Neural cell (in vitro differentiated cells): ENCODE data around the gene SYNJ1. TPM values are rescaled to one million over a fixed set of nuclear protein-coding genes. Genes with fewer than 3 reads are reported as not detected.

Source experiments
- H2AFZ ChIP-seq: fragments of 200-600, 300-800 bp; sonication (generic), shearing (Covaris generic); 2 replicates; pipeline ENCODE4 v1.6.0; 2014; ENCODE audit warnings: low read depth, mild to moderate bottlenecking, antibody characterized with exemption, low read length, moderate library complexity
- H3F3A ChIP-seq: fragments of 200-600 bp; shearing (Covaris generic); 2 replicates; pipeline ENCODE4 v1.6.1; 2016; ENCODE audit warnings: mild to moderate bottlenecking, moderate library complexity, mixed read lengths, antibody characterized with exemption, low read length; ENCODE audit not compliant: insufficient read depth, poor library complexity, severe bottlenecking
- H3K27ac ChIP-seq: fragments of 200-600, 300-800 bp; sonication (generic), shearing (Covaris generic); 2 replicates; pipeline ENCODE4 v1.5.1; 2014; ENCODE audit warnings: mild to moderate bottlenecking, low read length, moderate library complexity
- H3K27me3 ChIP-seq: fragments of 300-800, 200-600 bp; sonication (generic), shearing (Covaris generic); 2 replicates; pipeline ENCODE4 v1.6.0; 2014; ENCODE audit warnings: mild to moderate bottlenecking, low read depth, low read length, moderate library complexity; ENCODE audit not compliant: insufficient read depth
- H3K36me3 ChIP-seq: fragments of 300-800, 200-600 bp; sonication (generic), shearing (Covaris generic); 2 replicates; pipeline ENCODE4 v1.5.1; 2014; ENCODE audit warnings: mild to moderate bottlenecking, antibody characterized with exemption, low read length, moderate library complexity; ENCODE audit not compliant: insufficient read depth
- H3K4me2 ChIP-seq: fragments of 300-800, 200-600 bp; sonication (generic), shearing (Covaris generic); 2 replicates; pipeline ENCODE4 v1.6.0; 2014; ENCODE audit warnings: mild to moderate bottlenecking, low read length
- H3K4me3 ChIP-seq: fragments of 300-800, 200-600 bp; sonication (generic), shearing (Covaris generic); 2 replicates; pipeline ENCODE4 v1.5.1; 2014; ENCODE audit warnings: mild to moderate bottlenecking, low read length, moderate library complexity
- H3K79me2 ChIP-seq: fragments of 200-600 bp; shearing (Covaris generic); replicated peaks from 2 replicates; pipeline ENCODE4 v1.6.0; 2014; ENCODE audit warnings: mild to moderate bottlenecking, low read length, moderate library complexity; ENCODE audit not compliant: insufficient read depth
- H3K9ac ChIP-seq: fragments of 300-800, 200-600 bp; sonication (generic), shearing (Covaris generic); 2 replicates; pipeline ENCODE4 v1.6.1; 2016; ENCODE audit warnings: mild to moderate bottlenecking, low read length, mixed read lengths
- H3K9me2 ChIP-seq: fragments of 200-600 bp; shearing (Covaris generic); 2 replicates; pipeline ENCODE4 v1.6.1; 2016; ENCODE audit warnings: mild to moderate bottlenecking, low read length, mixed read lengths; ENCODE audit not compliant: insufficient read depth
- H3K9me3 ChIP-seq: fragments of 200-600, 300-800 bp; sonication (generic), shearing (Covaris generic); 2 replicates; pipeline ENCODE4 v1.6.1; 2016; ENCODE audit warnings: mild to moderate bottlenecking, mixed run types, low read length, moderate library complexity, mixed read lengths
- H4K20me1 ChIP-seq: fragments of 200-600 bp; shearing (Covaris generic); 2 replicates; pipeline ENCODE4 v1.6.1; 2016; ENCODE audit warnings: mild to moderate bottlenecking, mixed run types; ENCODE audit not compliant: insufficient read depth
- CTCF ChIP-seq: fragments of 450-650 bp; IDR thresholded peaks from 2 replicates; pipeline ENCODE4 v1.5.1; 2014; ENCODE audit warnings: antibody characterized with exemption, mild to moderate bottlenecking, moderate library complexity; ENCODE audit not compliant: poor library complexity, severe bottlenecking
- EP300 ChIP-seq: fragments of 450-650 bp; conservative IDR thresholded peaks from 2 replicates; pipeline ENCODE4 v1.6.1; 2014; ENCODE audit warnings: antibody characterized with exemption, mild to moderate bottlenecking, moderate library complexity; ENCODE audit not compliant: poor library complexity, severe bottlenecking
- EZH2 ChIP-seq: fragments of 200-600, 300-800 bp; shearing (Covaris generic), sonication (generic); IDR thresholded peaks from 2 replicates; pipeline ENCODE4 v1.6.1; 2014; ENCODE audit warnings: antibody characterized with exemption, low read length, borderline replicate concordance, mild to moderate bottlenecking; ENCODE audit not compliant: insufficient read depth, poor library complexity, severe bottlenecking
- MXI1 ChIP-seq: fragments of 450-650 bp; conservative IDR thresholded peaks from 2 replicates; pipeline ENCODE4 v1.6.1; 2014; ENCODE audit warnings: antibody characterized with exemption, mild to moderate bottlenecking; ENCODE audit not compliant: poor library complexity, severe bottlenecking
- POLR2AphosphoS5 ChIP-seq: IDR thresholded peaks from 2 replicates; pipeline ENCODE4 v1.6.1; 2012
- RAD21 ChIP-seq: fragments of 450-650 bp; conservative IDR thresholded peaks from 2 replicates; pipeline ENCODE4 v1.6.1; 2014; ENCODE audit warnings: antibody characterized with exemption, mild to moderate bottlenecking, moderate library complexity
- REST ChIP-seq: IDR thresholded peaks from 2 replicates; pipeline ENCODE4 v1.6.1; 2012; ENCODE audit warnings: borderline replicate concordance
- SMC3 ChIP-seq: fragments of 450-650 bp; conservative IDR thresholded peaks from 2 replicates; pipeline ENCODE4 v1.6.1; 2014; ENCODE audit warnings: antibody characterized with exemption, mild to moderate bottlenecking, moderate library complexity; ENCODE audit not compliant: poor library complexity
- TAF1 ChIP-seq: IDR thresholded peaks from 2 replicates; pipeline ENCODE4 v1.6.1; 2012; ENCODE audit warnings: low read depth
- polyA plus RNA-seq: library from polyadenylated mRNA; depleted of rRNA; stranded (reverse); fragments of >200 nt; gene quantifications from 2 replicates; pipeline ENCODE4 v1.2.3, GENCODE V29; 2014

The SYNJ1 gene
- polyA plus RNA-seq, 1 donor from 2014 or later = 24.1 TPM

GRCh38 chr21:32750405-32750804, 22.6 kb upstream of the SYNJ1 start:
- H3K9me2 ChIP-seq = no peaks in the 10 kb centered on the region
- H3K36me3 ChIP-seq = peaks cover 33% of the 10 kb centered on the region
- H2AFZ ChIP-seq = no peak overlapping the region
- no peak for TF ChIP-seq EP300
- TF ChIP-seq CTCF = no peak
- no peak for TF ChIP-seq TAF1
- TF ChIP-seq RAD21 = no peak
- no peak for TF ChIP-seq SMC3
- TF ChIP-seq REST = no peak
- no peak for TF ChIP-seq POLR2AphosphoS5
- H3K9me3 ChIP-seq = no peaks in the 10 kb centered on the region
- no peak overlapping the region for H3K4me3 ChIP-seq
- H4K20me1 ChIP-seq = no peaks in the 10 kb centered on the region
- no peak overlapping the region for H3K4me2 ChIP-seq
- no peak overlapping the region for H3K27ac ChIP-seq
- H3K79me2 ChIP-seq = no peaks in the 10 kb centered on the region
- H3F3A ChIP-seq = no peaks in the 10 kb centered on the region
- H3K27me3 ChIP-seq = no peaks in the 10 kb centered on the region
- no peak overlapping the region for H3K9ac ChIP-seq

GRCh38 chr21:32749662-32750061, 21.8 kb upstream of the SYNJ1 start:
- Histone ChIP-seq H3K9ac (no peak overlapping the region), H3K36me3 (peaks cover 29% of the 10 kb centered on the region), H3K4me3 (no peak overlapping the region)

More at GRCh38 chr21:32749662-32750061, 21.8 kb upstream of the SYNJ1 start:
- Histone ChIP-seq H3K79me2 (peaks cover under 1% of the 10 kb centered on the region), H3K27me3 (no peaks in the 10 kb centered on the region), H3K9me3 (no peaks in the 10 kb centered on the region), H4K20me1 (no peaks in the 10 kb centered on the region), H3F3A (no peaks in the 10 kb centered on the region), H3K9me2 (no peaks in the 10 kb centered on the region), H3K4me2 (no peak overlapping the region), H3K27ac (no peak overlapping the region), H2AFZ (no peak overlapping the region)
- no peak for TF ChIP-seq RAD21
- TF ChIP-seq POLR2AphosphoS5 = no peak
- TF ChIP-seq EZH2 = no peak
- TF ChIP-seq SMC3 = no peak
- no peak for TF ChIP-seq MXI1
- TF ChIP-seq EP300 = no peak
- TF ChIP-seq TAF1 = no peak
- TF ChIP-seq REST = no peak
- TF ChIP-seq CTCF = no peak
